H1 (cell line): ENCODE data around the gene NOS3. TPM values are rescaled to one million over a fixed set of nuclear protein-coding genes. Genes with fewer than 3 reads are reported as not detected.

Source experiments
- CTCF ChIA-PET: fragments of 300-600 bp; sonication (Branson Sonifier 250); formaldehyde crosslinking; loops from one replicate; lab custom pipeline; 2021; ENCODE audit not compliant: partially characterized antibody; lab: Charles Lee
- POLR2A ChIA-PET: fragments of 300-600 bp; sonication (Branson Sonifier 250); formaldehyde crosslinking; loops from one replicate; lab custom pipeline; 2021; ENCODE audit warnings: inconsistent platforms; ENCODE audit not compliant: partially characterized antibody; lab: Charles Lee
- DNase-seq, 2 experiments: peaks; one replicate each; pipeline versions ENCODE4 v3.0.0 to v3.0.0-alpha.2; 2010 to 2022; ENCODE audit warnings: low spot score in 2 of 2, low read depth in 1 of 2, mixed read lengths in 1 of 2
- FAIRE-seq: peaks from 2 replicates; lab custom pipeline; 2011; peaks lifted over from hg19 to GRCh38; lab: Jason Lieb, UNC
- H2AFZ ChIP-seq: 2 replicates; pipeline ENCODE4 v1.8.1; 2012; ENCODE audit warnings: low read length, inconsistent platforms
- H2AK5ac ChIP-seq: 2 replicates; pipeline ENCODE4 v1.6.1; 2013; ENCODE audit warnings: low read depth, low read length
- H2BK120ac ChIP-seq: replicated peaks from 2 replicates; pipeline ENCODE3; 2013; ENCODE audit warnings: low read depth, low read length, inconsistent platforms
- H2BK12ac ChIP-seq: 2 replicates; pipeline ENCODE4 v1.6.1; 2013; ENCODE audit warnings: low read depth, low read length
- H2BK15ac ChIP-seq: 2 replicates; pipeline ENCODE4 v1.6.1; 2013; ENCODE audit warnings: low read length
- H2BK20ac ChIP-seq: 2 replicates; pipeline ENCODE4 v1.6.1; 2013; ENCODE audit warnings: low read length
- H2BK5ac ChIP-seq: 2 replicates; pipeline ENCODE4 v1.6.1; 2013; ENCODE audit warnings: low read depth, low read length
- H3K14ac ChIP-seq: 2 replicates; pipeline ENCODE4 v1.6.1; 2013; ENCODE audit warnings: inconsistent platforms; ENCODE audit not compliant: insufficient read length
- H3K18ac ChIP-seq: 2 replicates; pipeline ENCODE4 v1.6.1; 2013; ENCODE audit warnings: low read length; ENCODE audit errors: extremely low read depth
- H3K23ac ChIP-seq: 2 replicates; pipeline ENCODE4 v1.6.1; 2013; ENCODE audit warnings: inconsistent platforms; ENCODE audit not compliant: insufficient read length
- H3K23me2 ChIP-seq: 2 replicates; pipeline ENCODE4 v1.6.1; 2013; ENCODE audit warnings: low read depth, low read length
- H3K27ac ChIP-seq: 2 replicates; pipeline ENCODE4 v1.6.1; 2011; ENCODE audit warnings: low read depth, low read length, inconsistent platforms
- H3K27me3 ChIP-seq, 4 experiments: replicated peaks in 1 of 4; 1 replicate in 1 of 4; 2 replicates in 3 of 4; pipeline versions ENCODE4 v1.6.1 to v1.8.1; 2011 to 2013; ENCODE audit warnings: low read length in 3 of 4, mild to moderate bottlenecking in 3 of 4, inconsistent platforms in 2 of 4, mixed read lengths in 2 of 4, moderate library complexity in 1 of 4; ENCODE audit not compliant: control insufficient read depth in 3 of 4, insufficient read depth in 3 of 4; ENCODE audit errors: extremely low read depth in 1 of 4
- H3K36me3 ChIP-seq, 4 experiments: 2 replicates each; pipeline versions ENCODE4 v1.6.1 to v1.8.1; 2011 to 2013; ENCODE audit warnings: mild to moderate bottlenecking in 4 of 4, low read length in 3 of 4, moderate library complexity in 2 of 4, control low read depth in 1 of 4, inconsistent platforms in 1 of 4; ENCODE audit not compliant: insufficient read depth in 4 of 4, control insufficient read depth in 2 of 4
- H3K4ac ChIP-seq: replicated peaks from 2 replicates; pipeline ENCODE3; 2013; ENCODE audit warnings: low read length, low read depth, mixed read lengths, inconsistent platforms; ENCODE audit not compliant: insufficient read length
- H3K4me1 ChIP-seq, 4 experiments: replicated peaks in 1 of 4; 1 replicate in 1 of 4; 2 replicates in 3 of 4; pipeline versions ENCODE4 v1.6.1 to v1.8.1; 2011 to 2013; ENCODE audit warnings: low read length in 3 of 4, inconsistent platforms in 2 of 4, mixed read lengths in 1 of 4; ENCODE audit not compliant: insufficient read depth in 4 of 4, control insufficient read depth in 3 of 4
- H3K4me2 ChIP-seq, 2 experiments: 2 replicates each; pipeline versions ENCODE4 v1.6.1 to v1.8.1; 2011 to 2013; ENCODE audit warnings: low read depth in 2 of 2, low read length in 2 of 2, control low read depth in 1 of 2, inconsistent platforms in 1 of 2, mild to moderate bottlenecking in 1 of 2; ENCODE audit not compliant: insufficient read depth in 1 of 2
- H3K4me3 ChIP-seq, 4 experiments: fragments of 200-600, 300-600 bp in 1 of 4; sonication (generic), shearing (Covaris generic), sonication (Bioruptor Twin) in 1 of 4; 2 replicates each; pipeline versions ENCODE4 v1.5.1 to v1.8.1; 2011 to 2016; ENCODE audit warnings: low read length in 4 of 4, low read depth in 3 of 4, control low read depth in 2 of 4, inconsistent platforms in 2 of 4, mild to moderate bottlenecking in 2 of 4, mixed read lengths in 1 of 4, moderate library complexity in 1 of 4; ENCODE audit not compliant: insufficient read depth in 2 of 4; ENCODE audit errors: extremely low read depth in 1 of 4
- H3K56ac ChIP-seq: replicated peaks from 2 replicates; pipeline ENCODE3; 2013; ENCODE audit warnings: low read depth, mild to moderate bottlenecking, mixed read lengths, low read length, inconsistent platforms; ENCODE audit not compliant: insufficient read length
- H3K79me1 ChIP-seq: 2 replicates; pipeline ENCODE4 v1.6.1; 2013; ENCODE audit warnings: low read depth, low read length, control low read depth
- H3K79me2 ChIP-seq, 2 experiments: 2 replicates each; pipeline versions ENCODE4 v1.6.1 to v1.8.1; 2012 to 2013; ENCODE audit warnings: low read length in 2 of 2, mild to moderate bottlenecking in 2 of 2, inconsistent platforms in 1 of 2; ENCODE audit not compliant: insufficient read depth in 2 of 2, control insufficient read depth in 1 of 2
- H3K9ac ChIP-seq, 4 experiments: replicated peaks in 1 of 4; 1 replicate in 1 of 4; 2 replicates in 3 of 4; pipeline versions ENCODE4 v1.6.1 to v1.8.1; 2011 to 2013; ENCODE audit warnings: low read depth in 3 of 4, low read length in 3 of 4, control low read depth in 2 of 4, mild to moderate bottlenecking in 2 of 4, moderate library complexity in 2 of 4, inconsistent platforms in 1 of 4; ENCODE audit errors: extremely low read depth in 1 of 4
- H3K9me3 ChIP-seq, 2 experiments: 2 replicates each; pipeline versions ENCODE4 v1.6.1 to v1.8.1; 2012 to 2013; ENCODE audit warnings: mild to moderate bottlenecking in 2 of 2, moderate library complexity in 2 of 2, control low read depth in 1 of 2, inconsistent platforms in 1 of 2, low read depth in 1 of 2, low read length in 1 of 2, mixed read lengths in 1 of 2; ENCODE audit not compliant: insufficient read depth in 2 of 2
- H4K20me1 ChIP-seq, 2 experiments: replicated peaks in 1 of 2; 2 replicates each; pipeline versions ENCODE3 to v1.8.1; 2011 to 2013; ENCODE audit warnings: inconsistent platforms in 2 of 2, low read length in 2 of 2, mild to moderate bottlenecking in 1 of 2; ENCODE audit not compliant: insufficient read depth in 2 of 2, control insufficient read depth in 1 of 2
- H4K5ac ChIP-seq: 2 replicates; pipeline ENCODE4 v1.6.1; 2013; ENCODE audit warnings: low read length, low read depth, mixed read lengths, inconsistent platforms; ENCODE audit not compliant: insufficient read length
- H4K8ac ChIP-seq: 2 replicates; pipeline ENCODE4 v1.8.0; 2013; ENCODE audit warnings: mild to moderate bottlenecking, moderate library complexity, low read length, inconsistent platforms; ENCODE audit not compliant: insufficient read depth; ENCODE audit errors: extremely low read depth
- H4K91ac ChIP-seq: replicated peaks from 2 replicates; pipeline ENCODE3; 2013; ENCODE audit warnings: low read length, mixed read lengths, inconsistent platforms; ENCODE audit not compliant: insufficient read length
- BACH1 ChIP-seq: IDR thresholded peaks from 2 replicates; pipeline ENCODE4 v1.6.1; 2012; ENCODE audit warnings: low read length, improper control_type of control experiment
- CREB1 ChIP-seq: IDR thresholded peaks from 2 replicates; pipeline ENCODE4 v1.6.1; 2012; ENCODE audit warnings: inconsistent platforms
- FOSL1 ChIP-seq: IDR thresholded peaks from 2 replicates; pipeline ENCODE4 v1.6.1; 2011; ENCODE audit warnings: mild to moderate bottlenecking, low read depth, low read length, moderate library complexity; ENCODE audit not compliant: insufficient read depth
- GTF2F1 ChIP-seq: IDR thresholded peaks from 2 replicates; pipeline ENCODE4 v1.6.1; 2012; ENCODE audit warnings: low read depth, low read length, improper control_type of control experiment, borderline replicate concordance
- NANOG ChIP-seq: IDR thresholded peaks from 2 replicates; pipeline ENCODE4 v1.6.1; 2011; ENCODE audit warnings: low read length, low read depth, mild to moderate bottlenecking, inconsistent platforms; ENCODE audit not compliant: insufficient read depth, poor library complexity, severe bottlenecking
- NRF1 ChIP-seq: IDR thresholded peaks from 2 replicates; pipeline ENCODE4 v1.6.1; 2011; ENCODE audit warnings: mild to moderate bottlenecking, low read depth, low read length, improper control_type of control experiment
- PHF8 ChIP-seq: fragments of 200-600 bp; sonication (generic); conservative IDR thresholded peaks from 2 replicates; pipeline ENCODE4 v1.7.1; 2012; ENCODE audit warnings: low read depth, mild to moderate bottlenecking, inconsistent platforms, low read length, moderate library complexity
- POLR2A ChIP-seq, 2 experiments: IDR thresholded peaks; 1 replicate in 1 of 2; 2 replicates in 1 of 2; pipeline ENCODE4 v1.6.1; 2011; ENCODE audit warnings: low read depth in 2 of 2, low read length in 2 of 2, mild to moderate bottlenecking in 2 of 2; ENCODE audit errors: control extremely low read depth in 1 of 2
- SIN3A ChIP-seq, 2 experiments: IDR thresholded peaks in 1 of 2; conservative IDR thresholded peaks in 1 of 2; 2 replicates each; pipeline ENCODE4 v1.6.1; 2011 to 2012; ENCODE audit warnings: low read length in 2 of 2, improper control_type of control experiment in 1 of 2, low read depth in 1 of 2, mild to moderate bottlenecking in 1 of 2
- SP1 ChIP-seq: IDR thresholded peaks from 2 replicates; pipeline ENCODE4 v1.6.1; 2011; ENCODE audit warnings: low read depth, low read length
- TEAD4 ChIP-seq: IDR thresholded peaks from 2 replicates; pipeline ENCODE4 v1.6.1; 2012; ENCODE audit warnings: low read depth, low read length, inconsistent platforms, mixed read lengths
- WGBS, 2 experiments: shearing (Covaris generic) in 1 of 2; methylation state at CpG; one replicate each; pipeline versions ENCODE4 v1.1.6 to v1.1.7; 2013 to 2015; ENCODE audit warnings: low lambda C conversion rate in 2 of 2, mixed read lengths in 2 of 2, inconsistent platforms in 1 of 2, low coverage in 1 of 2, missing lambda C conversion rate in 1 of 2; ENCODE audit not compliant: insufficient replicate concordance in 2 of 2, insufficient coverage in 1 of 2, insufficient read length in 1 of 2; ENCODE audit errors: extremely low coverage in 1 of 2, missing lambda C conversion rate in 1 of 2; 5-methylcytosine and 5-hydroxymethylcytosine counted together
- polyA plus RNA-seq, 7 experiments: library from polyadenylated mRNA; depleted of rRNA in 3 of 7; stranded (reverse) in 5 of 7; unstranded in 2 of 7; fragments of >200 nt in 5 of 7; fragments of 200-250 nt in 2 of 7; gene quantifications; 1 replicate in 5 of 7; 2 replicates in 1 of 7; 4 replicates in 1 of 7; pipeline versions ENCODE4 v1.2.1 to v1.2.3, GENCODE V29; 2011 to 2013; ENCODE audit warnings: missing spikeins in 2 of 7, mixed read lengths in 2 of 7
- total RNA-seq: library from RNA; stranded (reverse); fragmentation: NEBNext Ultra II Directional; extraction: Animal tissue kit (Norgen Biotek cat#: 25700); gene quantifications from 2 replicates; pipeline ENCODE4 v1.2.1, GENCODE V29; 2021
- TF ChIP-seq, protein P1 (sequence below): IDR thresholded peaks from 2 replicates; pipeline ENCODE4 v1.6.1; 2011; ENCODE audit warnings: low read length, improper control_type of control experiment

Gene NOS3
- total and polyA plus RNA-seq, 2 of the 8 experiments (the other 6 are each of a cell fraction or from before 2014, with no cell fraction given) = 4.4 to 16.2 TPM

DNA sequence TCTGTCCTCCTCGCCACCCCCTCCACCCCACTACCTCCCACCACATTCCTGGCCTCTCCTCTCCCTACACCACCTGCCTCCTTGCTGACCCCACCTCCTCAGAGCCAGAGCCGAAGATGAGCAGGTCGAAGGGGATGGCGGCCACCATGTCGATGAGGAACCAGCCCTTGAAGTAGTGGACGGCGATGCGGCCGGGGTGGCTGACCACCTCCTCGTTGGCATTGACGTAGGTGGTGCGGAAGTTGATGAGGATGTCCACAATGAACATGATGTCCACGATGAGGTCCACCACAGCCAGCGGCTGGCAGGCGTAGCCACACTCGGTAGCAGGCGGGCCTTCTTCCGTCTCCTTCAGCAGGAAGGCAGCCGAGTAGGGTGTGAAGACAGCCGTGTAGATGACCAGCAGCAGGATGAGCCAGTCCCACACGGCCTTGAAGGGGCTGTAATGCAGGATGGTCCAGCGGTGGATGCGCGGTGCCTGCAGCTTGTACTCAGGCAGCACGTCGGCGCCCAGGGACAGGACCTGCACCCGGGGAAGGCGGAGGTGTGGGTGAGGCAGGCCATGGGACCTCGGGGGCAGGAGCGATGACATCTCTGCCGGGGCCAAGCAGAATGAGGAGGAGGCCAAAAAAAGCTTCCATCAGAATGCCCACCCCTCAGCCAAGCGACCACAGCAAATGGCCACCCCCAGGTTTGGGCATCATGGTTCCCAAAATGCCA lies 38.3 kb upstream of the NOS3 start:
- ChIA-PET CTCF (interaction anchor here (0.6 to 25.2 kb wide), 6 partner anchors 14 to 76 kb away, joined by 3 to 797 read pairs (median 5); partner anchors contain the start of genes ABCB8 and KCNH2), POLR2A (no interaction called here)
- Histone ChIP-seq H2AFZ (no peak overlapping the region), H2BK20ac (no peak overlapping the region), H3K9ac (no peak overlapping the region), H2BK120ac (no peak overlapping the region), H3K4me1 (peaks cover 0 to 35% (median 25%) of the 10 kb centered on the region in 4 experiments; a peak in 6 of 7 replicates), H3K4ac (no peak overlapping the region), H3K27ac (no peak overlapping the region), H4K5ac (no peak overlapping the region), H3K27me3 (peaks cover 0 to 16% (median 8%) of the 10 kb centered on the region in 4 experiments; a peak in 5 of 7 replicates), H3K4me3 (no peak overlapping the region), H3K23me2 (peaks cover 4% of the 10 kb centered on the region; the same call in 1 of the 2 replicates), H3K79me1 (no peaks in the 10 kb centered on the region), H3K36me3 (no peaks in the 10 kb centered on the region), H4K20me1 (peaks cover 0 to 1% of the 10 kb centered on the region in 2 experiments), H4K91ac (no peak overlapping the region), H3K9me3 (no peaks in the 10 kb centered on the region), H3K14ac (no peak overlapping the region), H2BK5ac (peak overlapping the region; percentile 18; the same call in 1 of the 2 replicates), H3K56ac (no peak overlapping the region), H2AK5ac (no peak overlapping the region), H2BK12ac (no peak overlapping the region), H3K4me2 (no peak overlapping the region), H3K18ac (no peak overlapping the region), H3K23ac (no peak overlapping the region), H4K8ac (no peak overlapping the region; the same call in 1 of the 2 replicates), H3K79me2 (no peaks in the 10 kb centered on the region), H2BK15ac (no peak overlapping the region)
- DNase-seq (no peak), FAIRE-seq (no peak)
- WGBS, 2 experiments = 92% methylated on average over 32 of the region's 33 CpGs; no CpG with 5 or more reads in 1 of the 2 experiments
- no peak for TF ChIP-seq CREB1
- TF ChIP-seq GTF2F1 = no peak
- no peak for TF ChIP-seq NRF1
- TF ChIP-seq SP1 = no peak
- TF ChIP-seq POLR2A (IDR thresholded peaks at IDR 0.05; ENCODE audit: control extremely low read depth in 1 of 2, low read depth in 2 of 2, low read length in 2 of 2) = no peak
- TF ChIP-seq TEAD4 = no peak
- no peak for TF ChIP-seq SIN3A (conservative IDR thresholded peaks at IDR 0.05 in 1 of 2, IDR thresholded peaks at IDR 0.05 in 1 of 2; ENCODE audit: low read depth in 1 of 2, low read length in 2 of 2)
- TF ChIP-seq NANOG = no peak
- TF ChIP-seq FOSL1 = no peak
- TF ChIP-seq, protein P1, sequence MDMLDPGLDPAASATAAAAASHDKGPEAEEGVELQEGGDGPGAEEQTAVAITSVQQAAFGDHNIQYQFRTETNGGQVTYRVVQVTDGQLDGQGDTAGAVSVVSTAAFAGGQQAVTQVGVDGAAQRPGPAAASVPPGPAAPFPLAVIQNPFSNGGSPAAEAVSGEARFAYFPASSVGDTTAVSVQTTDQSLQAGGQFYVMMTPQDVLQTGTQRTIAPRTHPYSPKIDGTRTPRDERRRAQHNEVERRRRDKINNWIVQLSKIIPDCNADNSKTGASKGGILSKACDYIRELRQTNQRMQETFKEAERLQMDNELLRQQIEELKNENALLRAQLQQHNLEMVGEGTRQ = no peak
- no peak for TF ChIP-seq BACH1
- no peak for TF ChIP-seq PHF8
